HG03196 (cell line): Measurements from ENCODE around the gene CD300LG.
"Not testable (repeated sequence)": the region's sequence is repeated elsewhere in the genome, so short reads cannot be mapped to it uniquely, and the experiment has no call there.

ENCODE experiments used
- ATAC-seq: cut with Tn5 transposase; IDR thresholded peaks from one replicate; pipeline ENCODE4 v1.9.1; 2021; ENCODE audit not compliant: unreplicated experiment

CD300LG gene

DNA sequence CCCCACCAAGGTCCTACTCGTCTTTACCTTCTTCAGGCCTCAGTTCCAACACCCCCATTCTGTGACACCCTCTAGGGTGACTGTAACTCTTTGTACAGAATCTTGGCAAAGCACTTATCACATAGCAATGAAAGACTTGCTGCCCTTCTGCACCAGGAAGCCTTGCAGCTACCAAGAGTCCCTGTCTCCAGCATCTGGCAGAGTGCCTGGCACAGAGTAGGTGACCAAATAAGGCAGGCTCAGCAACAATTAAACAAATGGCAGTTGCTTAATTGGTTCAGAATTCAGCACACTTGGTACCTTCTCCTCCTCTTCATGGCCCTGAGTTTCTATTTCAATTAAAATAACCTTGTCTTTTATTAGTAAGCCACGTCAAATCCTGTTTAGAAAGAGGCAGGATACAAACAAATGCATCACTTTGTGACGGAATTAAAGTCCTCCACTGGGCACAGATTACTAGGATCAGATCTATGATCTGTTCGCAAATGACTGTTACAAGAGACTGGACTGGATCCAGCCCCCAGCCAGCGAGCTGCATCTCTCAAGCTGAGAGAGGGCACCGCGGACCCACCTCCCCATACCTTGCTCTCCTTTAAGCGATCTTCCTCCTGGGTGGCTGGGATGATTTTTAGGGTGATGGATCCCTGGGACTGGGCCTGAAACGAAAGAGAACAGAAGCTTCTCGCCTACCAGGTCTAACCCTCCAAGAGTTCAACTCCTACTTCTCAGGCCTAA, 23.5 kb upstream of the CD300LG start:
- no peak for ATAC-seq

DNA sequence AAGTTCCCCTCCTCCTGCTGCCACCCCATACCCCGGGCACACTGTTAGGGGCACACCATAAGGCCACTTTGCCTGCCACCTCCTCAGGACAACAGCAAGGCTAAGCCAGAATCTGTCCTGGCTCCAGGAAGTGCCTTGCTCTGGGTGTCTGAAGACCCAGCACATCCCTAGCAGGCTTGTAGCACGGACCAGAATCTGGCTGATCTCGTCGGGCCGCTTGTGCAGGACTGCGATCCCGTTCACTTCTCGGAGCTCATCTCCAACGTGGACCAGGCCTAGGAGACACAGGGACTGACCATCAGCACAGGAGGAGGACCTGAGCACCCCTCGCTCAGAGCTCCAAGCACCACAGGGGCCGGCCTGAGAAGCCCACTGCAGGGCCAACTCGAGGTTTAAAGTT, 21.4 kb upstream of the CD300LG start:
- no peak for ATAC-seq

DNA sequence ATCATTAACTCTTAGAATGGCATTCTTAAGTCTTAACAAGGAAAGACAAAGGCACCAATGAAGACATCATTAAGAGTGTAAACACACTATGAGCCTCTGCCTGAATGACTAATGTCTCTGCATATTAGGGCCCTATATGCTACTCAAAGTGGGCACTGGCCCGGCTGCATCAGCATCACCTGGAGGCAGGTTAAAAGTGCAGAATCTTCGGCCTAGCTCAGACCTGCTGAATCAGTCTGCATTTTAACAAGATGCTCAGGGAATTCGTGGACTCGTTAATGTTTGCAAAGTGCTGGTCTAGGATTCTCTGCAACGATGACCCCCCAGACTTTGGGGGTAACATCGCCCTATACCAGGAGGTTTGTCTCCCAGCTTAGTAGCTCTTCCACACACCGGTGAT, 20.8 kb upstream of the CD300LG start:
- ATAC-seq, result no peak

DNA sequence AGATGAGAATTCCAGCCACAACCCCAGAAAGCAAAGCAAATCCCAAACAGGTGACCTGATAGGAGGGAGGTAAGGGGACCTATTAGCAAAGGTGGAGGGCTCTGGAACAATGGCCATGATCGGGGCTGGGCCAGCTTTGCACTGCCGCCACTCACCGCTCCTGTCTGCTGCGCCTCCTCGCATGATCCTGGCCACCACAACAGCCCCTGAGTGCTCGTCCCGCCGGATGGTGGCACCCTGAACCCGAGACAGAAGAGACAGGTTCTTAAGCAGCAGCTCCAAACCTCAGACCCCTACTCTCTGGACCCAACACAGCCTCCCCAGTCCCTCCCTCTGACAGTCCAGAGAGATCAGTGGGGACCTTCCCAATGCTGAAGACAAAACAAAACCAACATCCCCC, 19.4 kb upstream of the CD300LG start:
- ATAC-seq, result no peak

DNA sequence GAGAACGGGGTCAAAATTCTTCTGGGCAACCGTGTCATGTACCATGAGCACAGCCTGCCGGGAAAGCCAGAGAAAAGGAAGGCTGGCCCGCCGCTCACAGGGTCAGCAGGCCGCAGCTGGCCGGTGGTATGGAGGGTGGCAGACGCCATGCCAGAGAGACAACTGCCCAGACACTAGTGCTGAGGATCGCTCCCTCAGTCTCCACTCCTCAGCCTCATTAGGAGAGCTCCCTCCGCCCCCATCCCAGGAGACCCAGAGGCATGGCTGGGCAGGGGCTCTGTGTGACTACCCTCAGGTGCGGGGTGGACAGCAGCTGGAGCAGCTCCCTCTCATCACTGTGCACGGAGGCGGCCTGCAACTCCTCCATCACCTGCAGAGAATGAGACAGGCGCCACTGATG, 17.2 kb upstream of the CD300LG start:
- no peak for ATAC-seq

DNA sequence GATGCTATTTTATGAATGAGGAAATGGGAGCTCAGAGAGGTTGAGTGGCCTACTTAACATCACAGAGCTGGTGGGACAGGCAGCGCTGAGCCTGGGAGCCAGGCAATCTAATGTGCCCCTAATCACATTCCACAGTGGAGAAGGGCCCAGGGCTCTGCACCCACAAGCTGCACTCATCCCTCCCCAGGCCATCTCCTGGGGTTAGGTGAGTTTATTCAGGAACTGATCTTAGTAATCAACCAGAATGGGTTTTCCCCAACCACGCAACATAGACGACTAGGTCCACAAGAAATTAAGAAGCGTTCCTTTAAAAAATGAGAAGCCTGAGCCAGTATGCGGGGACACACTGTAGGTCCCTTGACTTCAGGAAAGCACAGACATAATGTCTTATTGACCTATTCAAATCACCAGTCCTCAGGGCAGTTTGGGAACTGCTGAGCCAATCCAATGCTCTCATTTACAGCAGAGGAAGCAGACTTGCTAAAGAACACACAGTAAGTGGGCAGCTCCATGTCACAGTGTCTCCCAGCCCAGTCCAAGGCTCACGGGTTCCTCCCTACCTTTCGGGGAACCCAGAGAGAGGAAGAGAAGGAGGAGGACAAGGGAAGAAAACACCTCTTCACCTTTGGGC, 16.4 kb upstream of the CD300LG start:
- ATAC-seq, result no peak

DNA sequence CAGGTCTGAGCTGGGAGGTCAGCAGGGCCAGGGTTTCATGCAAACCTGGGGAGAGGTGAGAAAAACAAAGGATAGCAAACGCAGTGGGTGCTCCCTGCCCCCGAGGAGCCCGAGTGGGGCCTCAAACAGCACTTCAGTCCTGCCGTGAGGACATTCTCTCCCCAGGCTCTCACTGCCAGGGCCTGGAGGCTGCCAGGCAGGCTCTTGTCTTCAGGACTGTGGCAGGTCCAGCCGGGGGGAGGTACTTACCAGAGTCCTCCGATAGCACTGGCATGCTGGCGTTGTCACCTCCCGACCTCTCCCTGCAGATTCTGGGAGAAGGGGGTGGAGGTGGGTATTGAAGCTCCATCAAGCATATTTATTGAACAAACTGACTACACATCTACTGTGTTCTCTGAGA, 15.3 kb upstream of the CD300LG start:
- no peak for ATAC-seq

DNA sequence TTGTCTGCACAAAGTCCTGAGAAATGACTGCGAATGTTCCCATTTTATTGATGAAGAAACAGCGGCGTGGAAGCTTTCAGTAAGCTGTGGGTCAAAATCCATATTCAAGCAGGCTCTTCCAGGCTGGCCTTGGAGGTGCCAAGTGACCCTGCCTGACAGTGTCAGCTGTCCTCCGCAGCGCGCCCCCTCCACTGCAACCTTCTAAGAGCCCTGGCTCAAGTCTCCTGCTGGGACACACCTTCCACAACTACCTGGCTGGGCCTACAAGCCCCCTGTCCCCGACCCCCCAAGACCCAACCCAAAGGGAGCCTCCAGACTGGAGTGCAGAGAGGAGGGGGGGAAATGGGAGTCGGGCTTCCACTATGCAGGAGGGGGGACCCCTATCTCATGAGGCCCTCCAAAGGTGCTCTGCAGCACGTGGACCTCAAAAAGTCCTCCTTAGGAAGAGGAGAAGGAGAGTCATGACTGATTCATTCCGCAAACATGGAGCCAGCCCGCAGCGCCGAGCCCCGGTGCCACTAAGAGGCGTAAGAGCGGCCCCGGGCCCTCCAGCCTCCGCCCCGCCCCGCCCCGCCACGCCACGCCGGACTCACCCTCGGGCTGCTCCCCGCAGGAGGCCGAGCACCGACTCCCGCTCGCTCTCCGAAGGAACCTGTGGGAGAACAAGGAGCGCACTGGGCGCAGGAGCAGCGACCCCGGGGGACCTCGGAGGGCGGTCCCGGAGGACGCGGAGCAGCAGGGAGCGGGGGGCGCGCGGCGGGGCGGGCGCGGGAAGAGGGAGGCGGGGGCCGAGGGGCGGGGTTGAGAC, 14.6 kb upstream of the CD300LG start:
- no peak for ATAC-seq

DNA sequence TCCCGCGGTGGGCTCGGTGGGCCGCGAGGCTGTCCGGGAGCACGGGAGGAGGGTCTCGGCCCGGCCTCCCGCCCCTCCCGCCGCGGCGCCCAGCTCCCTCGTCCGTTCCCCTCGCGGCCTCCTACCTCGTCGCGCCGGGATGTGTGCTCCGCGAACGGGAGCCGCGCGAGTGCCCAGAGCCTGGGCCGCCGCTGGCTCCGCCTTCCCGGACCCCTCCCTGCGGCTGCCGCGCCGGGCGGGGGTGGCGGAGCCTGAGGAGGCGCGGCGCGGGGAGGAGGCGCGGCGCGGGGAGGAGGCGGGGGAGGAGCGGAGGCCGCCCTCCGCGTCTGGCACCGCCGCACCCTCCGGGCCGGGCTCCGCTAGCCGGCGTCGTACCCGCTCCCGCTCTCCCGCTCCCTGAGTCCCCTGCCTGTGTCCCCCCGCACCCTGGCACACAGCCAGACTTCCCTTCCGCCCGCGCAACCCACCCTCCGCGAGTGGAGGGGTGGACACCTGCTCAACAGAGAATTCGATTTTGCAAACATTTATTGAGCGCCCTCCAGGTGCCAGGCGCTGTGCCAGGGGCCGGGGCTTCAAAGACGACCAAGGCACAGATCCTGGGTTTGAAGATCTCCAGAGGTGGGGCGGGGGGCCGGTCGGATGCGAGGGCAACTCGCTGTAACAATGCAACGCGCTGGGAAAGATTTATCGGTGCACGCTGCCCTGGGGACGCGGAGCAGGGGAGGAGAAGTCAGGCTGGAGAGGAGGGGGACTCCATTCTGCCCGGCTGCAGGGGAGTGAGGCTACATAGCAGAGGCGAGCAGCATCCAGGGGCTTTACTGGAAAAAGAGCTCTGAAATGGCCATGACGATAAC, 13.8 kb upstream of the CD300LG start, which contains the start of gene MPP3:
TSS of gene MPP3 (minus strand) at position 171 of the 854 bp plus-strand sequence. CDS start 1,240 bp downstream, outside the sequence.
- ATAC-seq, result no peak

DNA sequence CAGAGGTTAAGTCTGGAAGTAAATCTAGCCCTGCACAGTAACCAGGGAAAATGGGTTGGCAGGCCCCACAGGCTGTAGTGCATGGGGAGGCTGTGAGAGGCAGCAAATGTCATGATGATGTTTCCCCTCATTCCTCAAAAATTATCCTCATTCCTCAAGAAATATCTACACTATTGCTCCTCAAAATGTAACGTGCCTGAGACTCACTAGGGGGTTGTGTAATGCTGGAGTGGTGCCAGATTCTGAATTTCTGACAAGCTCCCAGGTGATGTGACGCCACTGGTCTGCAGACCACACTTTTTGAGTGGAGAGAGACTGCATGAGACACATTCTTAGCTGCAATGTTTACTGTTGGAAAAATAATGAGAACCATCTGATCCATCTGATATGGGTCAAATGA, 12.9 kb upstream of the CD300LG start:
- ATAC-seq, result no peak

DNA sequence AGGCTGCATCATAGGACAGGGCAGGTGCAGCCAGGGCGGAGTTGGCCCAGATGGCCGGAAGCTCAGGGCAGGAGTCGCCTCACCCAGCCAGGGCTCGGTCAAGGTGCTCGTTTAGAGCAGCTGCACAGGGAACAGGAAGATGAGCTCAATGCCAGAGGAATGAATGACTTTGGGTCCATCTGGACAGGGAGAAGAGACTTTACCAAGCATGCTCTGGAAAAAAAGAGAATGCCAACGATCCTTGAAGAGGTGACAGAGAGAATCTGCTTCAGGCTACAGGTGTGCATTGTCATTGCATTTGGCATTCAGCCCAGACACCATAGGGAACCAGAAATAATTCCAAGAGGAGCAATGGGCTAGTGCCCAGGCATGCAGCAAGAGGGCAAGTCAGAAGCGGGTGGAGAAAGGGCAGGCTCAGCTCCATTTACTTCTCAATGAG, 7.3 kb upstream of the CD300LG start:
- no peak for ATAC-seq

DNA sequence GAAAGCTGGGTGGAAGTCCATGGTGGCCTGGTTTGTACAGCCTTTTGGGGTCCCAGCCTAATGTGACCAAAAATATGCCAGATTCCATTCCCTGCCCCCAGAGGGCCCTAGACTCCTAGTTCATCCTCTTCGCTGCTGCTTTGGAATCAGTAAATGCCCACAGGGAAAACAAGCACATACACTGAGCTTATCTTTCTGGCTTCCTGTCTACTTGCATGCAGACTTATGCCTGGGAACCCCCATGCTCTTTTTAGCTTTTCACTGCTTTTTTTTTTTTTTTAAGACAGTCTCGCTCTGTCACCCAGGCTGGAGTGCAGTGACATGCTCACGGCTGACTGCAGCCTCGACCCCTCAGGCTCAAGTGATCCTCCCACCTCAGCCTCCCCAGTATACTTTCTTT, 6.2 kb upstream of the CD300LG start:
- ATAC-seq, result no peak

DNA sequence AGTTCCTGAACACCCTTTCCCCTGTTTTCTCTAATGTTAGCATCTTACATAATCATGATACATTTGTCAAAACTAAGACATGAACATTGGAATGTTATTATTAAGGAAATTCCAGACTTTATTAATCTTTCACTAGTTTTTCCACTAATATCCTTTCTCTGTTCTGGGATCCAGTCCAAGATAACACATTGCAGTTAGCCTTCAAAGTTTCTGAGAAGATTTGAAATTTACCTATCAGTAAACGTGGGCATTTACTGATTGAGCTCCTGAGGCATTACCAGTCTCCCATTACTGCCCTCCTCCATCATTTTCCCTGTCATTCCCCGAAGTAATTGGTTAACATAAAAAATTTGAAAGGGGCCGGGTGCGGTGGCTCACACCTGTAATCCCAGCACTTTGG, 5.7 kb upstream of the CD300LG start:
- no peak for ATAC-seq

DNA sequence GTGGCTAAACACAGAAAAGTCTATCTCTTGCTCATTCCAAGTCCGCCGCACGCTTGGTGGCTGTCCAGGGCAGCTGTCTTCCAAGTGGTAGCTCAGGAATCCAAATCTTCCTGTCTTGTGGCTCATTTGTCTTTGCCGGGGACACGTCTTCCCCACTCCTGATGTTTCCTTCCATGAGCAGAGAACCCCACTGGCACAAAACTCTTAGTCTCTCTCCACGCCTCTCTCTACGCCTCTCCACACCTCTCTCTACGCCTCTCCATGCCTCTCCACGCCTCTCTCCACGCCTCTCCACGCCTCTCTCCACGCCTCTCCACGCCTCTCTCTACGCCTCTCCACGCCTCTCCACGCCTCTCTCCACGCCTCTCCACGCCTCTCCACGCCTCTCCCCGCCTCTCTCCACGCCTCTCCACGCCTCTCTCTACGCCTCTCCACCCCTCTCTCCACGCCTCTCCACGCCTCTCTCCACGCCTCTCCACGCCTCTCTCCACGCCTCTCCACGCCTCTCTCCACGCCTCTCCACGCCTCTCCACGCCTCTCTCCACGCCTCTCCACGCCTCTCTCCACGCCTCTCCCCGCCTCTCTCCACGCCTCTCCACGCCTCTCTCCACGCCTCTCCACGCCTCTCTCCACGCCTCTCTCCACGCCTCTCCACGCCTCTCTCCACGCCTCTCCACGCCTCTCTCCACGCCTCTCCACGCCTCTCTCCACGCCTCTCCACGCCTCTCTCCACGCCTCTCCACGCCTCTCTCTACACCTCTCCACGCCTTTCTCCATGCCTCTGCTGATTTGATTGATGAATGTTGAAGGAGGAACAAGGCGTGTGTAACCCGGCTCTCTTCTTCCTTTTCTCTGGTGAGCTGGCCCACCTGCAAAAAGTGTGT, 4.6 kb upstream of the CD300LG start:
- ATAC-seq, result not testable (repeated sequence)

DNA sequence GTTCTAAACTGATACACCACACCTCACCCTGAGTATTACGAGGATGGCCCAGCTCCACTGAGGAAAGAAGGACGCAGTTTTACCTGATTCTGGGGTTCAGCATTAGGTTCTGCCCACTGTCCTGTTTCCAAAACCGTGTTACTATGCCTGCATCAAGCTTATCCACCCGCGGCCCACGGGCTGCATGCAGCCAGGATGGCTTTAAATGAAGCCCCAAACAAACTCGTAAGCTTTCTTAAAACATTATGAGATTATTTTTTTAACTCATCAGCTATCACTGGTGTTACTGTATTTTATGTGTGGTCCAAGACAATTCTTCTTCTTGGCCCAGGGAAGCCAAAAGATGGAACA, 4.0 kb upstream of the CD300LG start:
- no peak for ATAC-seq

DNA sequence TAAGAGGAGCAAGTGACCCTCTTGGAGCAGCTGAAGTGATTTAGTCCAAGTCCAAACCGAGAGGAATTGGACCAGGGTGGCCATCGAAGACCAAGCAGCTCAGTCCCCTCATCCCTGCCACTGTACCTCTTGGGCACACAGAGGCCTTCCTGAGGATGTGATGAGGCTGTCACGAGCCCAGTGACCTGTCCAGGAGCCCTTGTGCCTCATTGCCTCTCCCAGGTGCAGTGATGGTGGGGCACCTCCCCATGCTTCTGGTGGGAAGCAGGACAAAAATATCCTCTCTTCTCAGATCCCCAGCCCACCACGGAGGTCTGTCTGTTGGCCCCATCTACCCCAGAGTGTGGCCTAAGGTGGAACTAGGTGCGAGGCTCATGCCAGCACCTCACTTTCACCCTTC, 2.7 kb upstream of the CD300LG start:
- no peak for ATAC-seq

DNA sequence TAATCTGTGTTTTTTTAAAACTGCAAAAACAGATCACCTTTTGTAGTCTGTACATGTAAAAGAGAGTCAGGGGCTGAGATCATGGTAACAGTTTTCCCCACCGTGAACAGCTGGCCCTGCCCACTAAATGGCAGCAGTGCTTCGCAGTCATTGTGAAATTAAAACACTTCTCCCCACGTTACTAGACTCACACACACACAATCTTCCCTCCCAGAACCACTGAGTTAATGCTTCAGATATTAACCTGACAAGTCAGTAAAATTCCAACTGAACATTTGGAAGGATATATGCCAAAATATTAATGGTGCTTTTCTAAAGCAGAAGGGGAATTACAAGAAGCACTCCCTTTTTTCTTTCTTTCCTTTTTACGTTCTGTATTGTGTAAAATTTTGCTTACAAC, 1.2 kb upstream of the CD300LG start:
- no peak for ATAC-seq

DNA sequence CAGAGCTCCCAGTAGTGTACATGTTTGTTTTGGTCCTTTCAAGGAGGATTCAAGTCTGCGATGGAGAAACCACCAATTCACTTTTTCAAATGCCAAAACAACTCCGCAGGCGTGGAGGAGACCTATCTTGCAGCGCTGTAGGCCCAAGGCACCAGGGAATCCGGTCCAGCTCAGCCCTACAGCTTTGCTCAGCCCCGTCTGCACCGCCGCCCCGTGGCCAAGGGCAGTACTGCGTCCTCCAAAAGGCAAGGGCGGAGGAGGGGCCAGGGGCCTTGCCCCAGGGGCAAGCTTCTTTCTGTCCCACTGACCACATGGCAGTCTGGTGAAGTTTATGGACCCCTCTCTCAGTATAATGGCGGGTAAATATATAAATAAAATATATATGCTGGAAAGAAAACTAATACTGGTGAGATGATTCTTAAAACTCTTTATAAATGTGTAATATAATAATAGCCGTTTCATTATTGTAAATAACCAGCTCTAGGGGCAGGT, 709 bp upstream of the CD300LG start:
- no peak for ATAC-seq

DNA sequence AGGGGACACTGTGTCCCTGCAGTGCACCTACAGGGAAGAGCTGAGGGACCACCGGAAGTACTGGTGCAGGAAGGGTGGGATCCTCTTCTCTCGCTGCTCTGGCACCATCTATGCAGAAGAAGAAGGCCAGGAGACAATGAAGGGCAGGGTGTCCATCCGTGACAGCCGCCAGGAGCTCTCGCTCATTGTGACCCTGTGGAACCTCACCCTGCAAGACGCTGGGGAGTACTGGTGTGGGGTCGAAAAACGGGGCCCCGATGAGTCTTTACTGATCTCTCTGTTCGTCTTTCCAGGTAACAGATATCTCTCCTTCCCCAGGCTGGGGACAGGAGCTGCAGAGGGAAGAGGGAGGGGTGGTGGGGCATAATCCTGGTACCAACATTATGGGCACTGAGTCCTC, 1.6 kb downstream of the CD300LG start:
- ATAC-seq, result no peak

DNA sequence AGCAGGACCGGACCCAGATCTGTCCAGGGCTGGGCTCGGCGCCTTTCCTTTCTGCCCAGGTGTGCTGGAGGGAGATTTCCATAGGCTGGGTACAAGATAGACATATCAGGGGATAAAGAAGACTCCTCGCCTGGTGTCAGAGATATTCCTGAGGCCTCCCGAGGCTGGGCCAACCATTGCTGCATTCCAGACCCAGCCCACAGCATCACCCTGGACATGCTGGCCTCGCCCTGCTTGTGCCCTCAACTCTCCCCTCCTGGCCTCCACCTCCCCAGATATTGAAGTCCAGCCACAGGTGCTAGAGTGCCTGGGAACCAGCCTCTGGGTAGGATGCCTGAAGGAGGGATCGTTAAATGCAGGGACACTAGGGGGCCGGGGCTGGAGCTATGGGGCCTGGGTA, 2.1 kb downstream of the CD300LG start:
- ATAC-seq, result no peak
